ENCODE data around the gene MAML3.

- no peak for TF ChIP-seq POLR2AphosphoS5 (IDR thresholded peaks at IDR 0.05; ENCODE audit: low read depth, low read length)
- no peak for TF ChIP-seq SIN3A (IDR thresholded peaks at IDR 0.05; ENCODE audit: borderline replicate concordance, insufficient read depth, low read length)
- no peak for TF ChIP-seq REST (IDR thresholded peaks at IDR 0.05; ENCODE audit: insufficient read depth in 1 of 2, low read depth in 2 of 2, low read length in 2 of 2)
- no peak for TF ChIP-seq TAF1 (IDR thresholded peaks at IDR 0.05; ENCODE audit: borderline replicate concordance, insufficient read depth, low read length)
These were observed 483.2 kb downstream of the MAML3 start for GRCh38 chr4:139670775-139671174.
